GM23248 (cell line): Measurements from ENCODE around the gene SF3B2.

Source experiments
- EZH2 ChIP-seq: fragments of 200-600 bp; sonication (generic); IDR thresholded peaks from 2 replicates; pipeline ENCODE4 v1.6.1; 2018; ENCODE audit warnings: antibody characterized with exemption, mild to moderate bottlenecking; ENCODE audit not compliant: insufficient read depth, poor library complexity, severe bottlenecking
- EZH2phosphoT487 ChIP-seq: fragments of 200-600 bp; sonication (generic); IDR thresholded peaks from 2 replicates; pipeline ENCODE4 v1.6.1; 2018; ENCODE audit warnings: antibody characterized with exemption, moderate library complexity, mild to moderate bottlenecking, low read depth; ENCODE audit not compliant: insufficient read depth

DNA sequence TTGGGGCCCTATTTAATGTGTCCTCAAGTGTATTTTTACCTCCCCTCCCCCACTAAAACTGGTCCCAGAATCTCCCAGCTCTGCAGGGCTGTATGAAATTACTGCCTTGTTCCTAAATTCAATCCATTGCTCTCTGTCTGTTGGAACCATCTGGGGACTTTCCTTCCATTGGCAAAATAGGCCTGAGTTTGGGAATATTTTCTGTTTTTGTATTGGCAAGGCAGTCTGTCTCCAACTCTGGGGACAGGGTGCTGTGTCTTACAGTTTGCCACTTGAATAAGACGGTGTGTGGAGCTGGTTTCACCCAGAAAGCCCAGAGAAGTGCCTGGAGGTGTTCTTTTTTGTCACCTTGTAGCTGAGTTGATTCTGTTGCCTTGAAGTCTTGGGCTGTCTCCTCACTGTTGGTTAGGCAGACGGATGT, 19.2 kb downstream of the SF3B2 start:
- TF ChIP-seq EZH2 (no peak), EZH2phosphoT487 (no peak)
